HG03103 (cell line): ENCODE data around the gene SH2D1B.
"Not testable (repeated sequence)": the region's sequence is repeated elsewhere in the genome, so short reads cannot be mapped to it uniquely, and the experiment has no call there.

Source experiments
- ATAC-seq: cut with Tn5 transposase; IDR thresholded peaks from one replicate; pipeline ENCODE4 v1.9.1; 2021; ENCODE audit warnings: low read depth; ENCODE audit not compliant: unreplicated experiment

Gene SH2D1B

GRCh38 chr1:162412002-162412401 lies at the start of gene SH2D1B:
TSS of gene SH2D1B (minus strand) at chr1:162412136. CDS start at chr1:162412016, 120 bp downstream.
- no peak for ATAC-seq

GRCh38 chr1:162458236-162458635 lies 46.3 kb upstream of the SH2D1B start:
- no peak for ATAC-seq

GRCh38 chr1:162456323-162456722 lies 44.4 kb upstream of the SH2D1B start:
- ATAC-seq, result no peak

GRCh38 chr1:162454361-162454760 lies 42.4 kb upstream of the SH2D1B start:
- ATAC-seq, result not testable (repeated sequence)

- ATAC-seq, result no peak
Measured at GRCh38 chr1:162446946-162447345, 35.0 kb upstream of the SH2D1B start.

- ATAC-seq, result no peak
Measured at GRCh38 chr1:162444903-162445302, 33.0 kb upstream of the SH2D1B start.

GRCh38 chr1:162432977-162433713 lies 21.2 kb upstream of the SH2D1B start:
- ATAC-seq, result not testable (repeated sequence)

GRCh38 chr1:162430583-162430982 lies 18.6 kb upstream of the SH2D1B start:
- no peak for ATAC-seq

GRCh38 chr1:162422662-162423375 lies 10.9 kb upstream of the SH2D1B start:
- ATAC-seq, result no peak

GRCh38 chr1:162421258-162422164 lies 9.6 kb upstream of the SH2D1B start:
- no peak for ATAC-seq

GRCh38 chr1:162420120-162420519 lies 8.2 kb upstream of the SH2D1B start:
- no peak for ATAC-seq

GRCh38 chr1:162419450-162419931 lies 7.6 kb upstream of the SH2D1B start:
- not testable (repeated sequence) for ATAC-seq

- not testable (repeated sequence) for ATAC-seq
Measured at GRCh38 chr1:162418584-162418983, 6.6 kb upstream of the SH2D1B start.

GRCh38 chr1:162417650-162418049 lies 5.7 kb upstream of the SH2D1B start:
- ATAC-seq, result no peak

- ATAC-seq, result no peak
Measured at GRCh38 chr1:162416909-162417308, 5.0 kb upstream of the SH2D1B start.

- no peak for ATAC-seq
Measured at GRCh38 chr1:162416215-162416614, 4.3 kb upstream of the SH2D1B start.

GRCh38 chr1:162407539-162407938 lies 4.4 kb downstream of the SH2D1B start:
- no peak for ATAC-seq

GRCh38 chr1:162406811-162407210 lies 5.1 kb downstream of the SH2D1B start:
- no peak for ATAC-seq

GRCh38 chr1:162405800-162406199 lies 6.1 kb downstream of the SH2D1B start:
- no peak for ATAC-seq

- ATAC-seq, result no peak
Measured at GRCh38 chr1:162404550-162405160, 7.3 kb downstream of the SH2D1B start.
